Right lobe of liver (tissue), 6 donors: ENCODE measurements around the gene CAMKMT. TPM values are rescaled to one million over a fixed set of nuclear protein-coding genes. Genes with fewer than 3 reads are reported as not detected.

Experiments used
- ATAC-seq, 4 donors: fragments of 200-7000 bp; cut with Tn5 transposase; one replicate each; pipeline ENCODE4 v1.9.1; 2020; ENCODE audit warnings: mild to moderate bottlenecking in 4 of 4, moderate library complexity in 4 of 4
- DNase-seq, 3 donors: peaks; one replicate each; pipeline ENCODE4 v3.0.0-alpha.2; 2020
- H3K27ac ChIP-seq, 3 donors: fragments of 200-600 bp; one replicate each; pipeline ENCODE4 v1.8.0; 2022
- H3K27me3 ChIP-seq, 2 donors: fragments of 200-600 bp; one replicate each; pipeline ENCODE4 v1.8.0; 2022
- H3K36me3 ChIP-seq, 4 donors: fragments of 200-600 bp; sonication (generic) in 1 of 4; one replicate each; pipeline versions ENCODE4 v1.5.1 to v1.8.0; 2017 to 2022; ENCODE audit warnings: control low read depth in 1 of 4
- H3K4me1 ChIP-seq, 4 donors: fragments of 200-600 bp; sonication (generic) in 1 of 4; one replicate each; pipeline versions ENCODE4 v1.5.1 to v1.8.0; 2017 to 2022; ENCODE audit warnings: control low read depth in 1 of 4
- H3K4me3 ChIP-seq, 3 donors: fragments of 200-600 bp; one replicate each; pipeline ENCODE4 v1.8.0; 2022
- H3K9me3 ChIP-seq, 4 donors: fragments of 200-600 bp; sonication (generic) in 1 of 4; one replicate each; pipeline versions ENCODE4 v1.5.1 to v1.8.0; 2017 to 2022; ENCODE audit warnings: control low read depth in 1 of 4
- POLR2A ChIP-seq: fragments of 450-650 bp; IDR thresholded peaks from one replicate; pipeline ENCODE4 v1.6.1; 2017; ENCODE audit warnings: antibody characterized with exemption, mild to moderate bottlenecking
- WGBS: methylation state at CpG from one replicate; pipeline ENCODE4 v1.1.6; 2018; ENCODE audit warnings: low coverage, low lambda C conversion rate; ENCODE audit not compliant: insufficient coverage; ENCODE audit errors: missing lambda C conversion rate; 5-methylcytosine and 5-hydroxymethylcytosine counted together
- intact Hi-C, 2 donors: fragments of 100-400 bp; cut with DNase I; formaldehyde crosslinking; loops; one replicate each; pipeline versions ENCODE4 v1.11.2 to v1.14.1; 2022
- total RNA-seq, 6 experiments: library from RNA; depleted of rRNA in 2 of 6; stranded (reverse); fragments of >200 nt in 2 of 6; fragmentation: NEBNext Ultra II Directional in 3 of 6; extraction: Animal tissue kit (Norgen Biotek cat#: 25700) in 3 of 6; gene quantifications; one replicate each; pipeline versions ENCODE4 v1.1.0 to v1.2.4, GENCODE V29; 2016 to 2023
- TF ChIP-seq, protein P1 (sequence below), 4 donors: fragments of 200-600 bp in 3 of 4; fragments of 450-650 bp in 1 of 4; IDR thresholded peaks; one replicate each; pipeline versions ENCODE4 v1.5.1 to v1.8.0; 2016 to 2022; ENCODE audit warnings: antibody characterized with exemption in 4 of 4, mild to moderate bottlenecking in 2 of 4
- donor health status: DM: no; HTN: yes; CAD: no.
- donor health status: DM: no; HTN: no; CAD: no.
- donor health status: DM: no; HTN: no; CAD: no.
- donor health status: DM: no; HTN: yes; CAD: no.
- donor health status: DM: no; HTN: yes; CAD: no.

The CAMKMT gene
- total RNA-seq, 6 experiments from 2014 or later: 2.0 to 7.4 (median 5.2) TPM

DNA sequence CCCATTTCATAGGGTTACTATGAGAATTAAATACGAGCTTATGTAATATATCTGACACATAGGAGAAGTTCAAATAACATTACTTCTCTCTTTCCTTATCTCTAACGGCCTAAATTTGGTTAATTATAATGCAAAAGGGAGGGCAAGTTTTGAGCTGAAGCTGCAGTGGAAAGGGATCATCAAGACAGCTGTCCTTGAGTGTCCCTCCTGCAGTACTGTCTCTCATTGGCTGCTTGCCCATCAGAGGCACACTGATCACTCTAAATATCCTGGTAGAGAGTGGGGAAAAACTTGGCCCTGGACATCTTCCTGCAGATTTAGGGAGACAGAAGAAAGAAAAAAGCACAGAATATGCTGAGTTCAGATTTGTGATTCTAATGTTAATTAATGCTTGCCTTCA is 186.0 kb downstream of the CAMKMT start:
- H3K27ac ChIP-seq: no peak overlapping the region
- no peak for ATAC-seq
- H3K9me3 ChIP-seq: no peaks in the 10 kb centered on the region
- H3K4me3 ChIP-seq: no peak overlapping the region
- H3K27me3 ChIP-seq: no peaks in the 10 kb centered on the region
- H3K36me3 ChIP-seq: no peaks in the 10 kb centered on the region
- TF ChIP-seq POLR2A: no peak
- TF ChIP-seq, protein P1, sequence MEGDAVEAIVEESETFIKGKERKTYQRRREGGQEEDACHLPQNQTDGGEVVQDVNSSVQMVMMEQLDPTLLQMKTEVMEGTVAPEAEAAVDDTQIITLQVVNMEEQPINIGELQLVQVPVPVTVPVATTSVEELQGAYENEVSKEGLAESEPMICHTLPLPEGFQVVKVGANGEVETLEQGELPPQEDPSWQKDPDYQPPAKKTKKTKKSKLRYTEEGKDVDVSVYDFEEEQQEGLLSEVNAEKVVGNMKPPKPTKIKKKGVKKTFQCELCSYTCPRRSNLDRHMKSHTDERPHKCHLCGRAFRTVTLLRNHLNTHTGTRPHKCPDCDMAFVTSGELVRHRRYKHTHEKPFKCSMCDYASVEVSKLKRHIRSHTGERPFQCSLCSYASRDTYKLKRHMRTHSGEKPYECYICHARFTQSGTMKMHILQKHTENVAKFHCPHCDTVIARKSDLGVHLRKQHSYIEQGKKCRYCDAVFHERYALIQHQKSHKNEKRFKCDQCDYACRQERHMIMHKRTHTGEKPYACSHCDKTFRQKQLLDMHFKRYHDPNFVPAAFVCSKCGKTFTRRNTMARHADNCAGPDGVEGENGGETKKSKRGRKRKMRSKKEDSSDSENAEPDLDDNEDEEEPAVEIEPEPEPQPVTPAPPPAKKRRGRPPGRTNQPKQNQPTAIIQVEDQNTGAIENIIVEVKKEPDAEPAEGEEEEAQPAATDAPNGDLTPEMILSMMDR (IDR thresholded peaks at IDR 0.05): no peak
- WGBS: 58% methylated on average over 2 of the region's 2 CpGs
- no peak for DNase-seq
- intact Hi-C loops: no loop called here
- peaks cover 0 to 33% (median 15%) of the 10 kb centered on the region in 4 donors for H3K4me1 ChIP-seq

DNA sequence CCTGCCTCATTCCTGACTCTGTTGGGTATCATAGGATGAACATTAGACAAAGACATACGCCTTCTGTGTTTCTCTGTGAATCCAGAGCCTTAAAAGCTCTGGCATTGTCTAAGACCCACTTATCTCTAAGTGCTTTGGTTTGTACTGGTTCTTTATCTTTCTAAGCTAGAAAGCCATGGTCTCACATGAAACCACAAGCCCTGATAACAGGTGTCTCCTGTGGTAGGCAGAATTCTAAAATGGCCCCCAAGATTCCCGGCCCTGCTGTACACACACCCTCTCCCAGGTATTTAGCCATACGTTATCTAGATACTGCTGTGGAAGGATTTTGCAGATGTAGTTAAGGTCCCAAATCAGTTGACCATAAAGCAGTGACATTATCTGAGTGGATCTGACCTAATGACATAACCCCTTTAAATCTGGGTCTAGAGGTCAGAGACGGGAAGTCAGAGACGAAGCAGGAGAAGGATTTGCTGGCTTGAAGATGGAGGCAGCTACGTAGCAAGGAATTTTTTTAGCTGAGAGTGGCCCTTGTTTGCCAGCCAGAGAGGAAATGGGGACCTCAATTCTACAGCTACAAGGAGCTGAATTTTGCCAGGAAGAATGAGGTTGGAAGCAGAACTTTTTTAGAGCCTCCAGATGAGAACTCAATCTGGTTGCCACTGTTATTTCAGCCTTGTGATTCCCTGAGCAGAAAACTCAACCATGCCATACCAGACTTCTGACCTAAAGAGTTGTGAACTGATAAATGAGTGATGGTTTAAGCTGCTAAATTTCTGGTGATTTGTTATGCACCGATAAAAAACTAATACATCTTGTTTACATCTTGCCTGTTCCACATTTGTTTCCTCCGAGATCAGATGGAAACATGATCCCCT is 186.7 kb downstream of the CAMKMT start:
- ATAC-seq (no peak), DNase-seq (no peak)
- H3K4me1 ChIP-seq: peaks cover 0 to 26% (median 12%) of the 10 kb centered on the region in 4 donors
- H3K27me3 ChIP-seq: no peaks in the 10 kb centered on the region
- H3K27ac ChIP-seq: no peak overlapping the region
- intact Hi-C loops: no loop called here
- H3K4me3 ChIP-seq: no peak overlapping the region
- H3K36me3 ChIP-seq: no peaks in the 10 kb centered on the region
- 91% methylated on average over 7 of the region's 8 CpGs for WGBS
- TF ChIP-seq, protein P1 (IDR thresholded peaks at IDR 0.05): no peak
- no peak for TF ChIP-seq POLR2A
- no peaks in the 10 kb centered on the region for H3K9me3 ChIP-seq

DNA sequence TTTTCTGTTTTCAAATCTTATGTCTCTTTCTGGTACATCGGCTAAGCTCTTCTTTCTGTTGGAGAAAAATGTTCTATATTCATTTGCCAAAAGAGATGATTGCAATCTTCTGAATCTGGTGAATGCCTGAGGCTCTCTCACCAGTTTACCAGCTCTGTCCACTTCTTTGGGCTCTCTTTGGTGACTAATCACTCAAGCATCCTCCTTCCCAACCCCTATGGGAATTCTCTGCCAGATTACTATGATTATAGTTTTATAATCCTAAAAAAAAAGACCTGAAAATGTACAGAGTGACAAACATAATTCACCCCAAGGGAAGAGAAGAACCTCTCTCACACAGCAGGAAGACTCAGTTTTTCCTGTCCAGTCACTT is 187.3 kb downstream of the CAMKMT start:
- TF ChIP-seq, protein P1 (IDR thresholded peaks at IDR 0.05): no peak
- no peak for TF ChIP-seq POLR2A
- no peak for ATAC-seq
- intact Hi-C loops: no loop called here
- H3K4me3 ChIP-seq: no peak overlapping the region
- DNase-seq: no peak
- no peaks in the 10 kb centered on the region for H3K9me3 ChIP-seq
- no peaks in the 10 kb centered on the region for H3K36me3 ChIP-seq
- 78% methylated on average over 1 of the region's 1 CpG for WGBS
- no peaks in the 10 kb centered on the region for H3K27me3 ChIP-seq
- H3K4me1 ChIP-seq: peaks cover 0 to 23% (median 11%) of the 10 kb centered on the region in 4 donors
- no peak overlapping the region for H3K27ac ChIP-seq

DNA sequence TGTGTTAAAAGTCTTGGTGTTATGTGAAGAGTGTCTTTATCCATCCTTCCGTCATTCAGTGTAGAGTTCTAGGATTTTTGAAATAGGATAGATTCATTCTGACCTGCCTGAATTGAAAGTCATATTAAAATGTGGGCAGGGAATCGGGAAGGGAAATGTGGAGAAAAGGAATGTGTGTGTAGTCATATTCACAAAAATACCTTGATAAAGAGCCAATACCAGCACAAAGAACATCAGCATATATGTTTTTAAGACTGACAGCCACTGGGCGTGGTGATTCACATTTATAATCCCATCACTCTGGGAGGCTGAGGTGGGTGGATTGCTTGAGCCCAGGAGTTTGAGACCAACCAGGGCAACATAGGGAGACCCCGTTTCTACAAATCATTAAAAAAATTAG is 188.1 kb downstream of the CAMKMT start:
- no peak overlapping the region for H3K27ac ChIP-seq
- H3K27me3 ChIP-seq: no peaks in the 10 kb centered on the region
- peaks cover 0 to 16% (median 7%) of the 10 kb centered on the region in 4 donors for H3K4me1 ChIP-seq
- 91% methylated on average over 3 of the region's 4 CpGs for WGBS
- TF ChIP-seq, protein P1 (IDR thresholded peaks at IDR 0.05): no peak
- no peak for TF ChIP-seq POLR2A
- no peak for ATAC-seq
- DNase-seq: no peak
- H3K36me3 ChIP-seq: no peaks in the 10 kb centered on the region
- H3K4me3 ChIP-seq: no peak overlapping the region
- intact Hi-C loops: no loop called here
- H3K9me3 ChIP-seq: no peaks in the 10 kb centered on the region
